Sigmoid colon (tissue), 3 donors: Measurements from ENCODE around the gene SLC16A7.

Experiments used
- POLR2A ChIP-seq, 2 donors: fragments of 450-650 bp; IDR thresholded peaks; one replicate each; pipeline ENCODE4 v1.6.1; 2016; ENCODE audit warnings: antibody characterized with exemption in 2 of 2, mild to moderate bottlenecking in 2 of 2, moderate library complexity in 2 of 2
- TF ChIP-seq, protein P1 (sequence below), 4 experiments: fragments of 450-650 bp in 3 of 4; fragments of 200-600 bp in 1 of 4; IDR thresholded peaks; one replicate each; pipeline ENCODE4 v1.5.1; 2016 to 2019; ENCODE audit warnings: antibody characterized with exemption in 4 of 4, mild to moderate bottlenecking in 3 of 4, moderate library complexity in 2 of 4

DNA sequence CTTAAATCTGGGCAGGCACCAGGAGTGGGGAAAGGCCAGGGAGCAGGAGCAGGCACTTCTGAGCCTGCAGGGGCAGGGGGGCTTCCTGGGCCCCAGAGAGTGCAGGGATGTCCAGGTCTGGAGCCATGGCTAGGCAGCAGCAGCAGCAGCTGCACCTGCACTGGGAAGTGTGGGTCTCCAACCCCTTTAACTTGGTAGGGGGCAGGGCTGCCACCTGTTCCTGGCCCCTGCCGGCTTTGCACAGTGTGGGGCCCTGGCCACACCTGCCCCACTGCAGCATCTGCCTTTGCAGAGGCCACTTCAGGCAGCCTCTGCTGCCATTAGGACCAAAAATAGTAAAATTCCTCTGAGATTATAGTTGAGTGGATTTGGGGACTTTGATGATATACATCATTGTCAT is 138.5 kb downstream of the SLC16A7 start:
- TF ChIP-seq, protein P1, sequence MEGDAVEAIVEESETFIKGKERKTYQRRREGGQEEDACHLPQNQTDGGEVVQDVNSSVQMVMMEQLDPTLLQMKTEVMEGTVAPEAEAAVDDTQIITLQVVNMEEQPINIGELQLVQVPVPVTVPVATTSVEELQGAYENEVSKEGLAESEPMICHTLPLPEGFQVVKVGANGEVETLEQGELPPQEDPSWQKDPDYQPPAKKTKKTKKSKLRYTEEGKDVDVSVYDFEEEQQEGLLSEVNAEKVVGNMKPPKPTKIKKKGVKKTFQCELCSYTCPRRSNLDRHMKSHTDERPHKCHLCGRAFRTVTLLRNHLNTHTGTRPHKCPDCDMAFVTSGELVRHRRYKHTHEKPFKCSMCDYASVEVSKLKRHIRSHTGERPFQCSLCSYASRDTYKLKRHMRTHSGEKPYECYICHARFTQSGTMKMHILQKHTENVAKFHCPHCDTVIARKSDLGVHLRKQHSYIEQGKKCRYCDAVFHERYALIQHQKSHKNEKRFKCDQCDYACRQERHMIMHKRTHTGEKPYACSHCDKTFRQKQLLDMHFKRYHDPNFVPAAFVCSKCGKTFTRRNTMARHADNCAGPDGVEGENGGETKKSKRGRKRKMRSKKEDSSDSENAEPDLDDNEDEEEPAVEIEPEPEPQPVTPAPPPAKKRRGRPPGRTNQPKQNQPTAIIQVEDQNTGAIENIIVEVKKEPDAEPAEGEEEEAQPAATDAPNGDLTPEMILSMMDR (IDR thresholded peaks at IDR 0.05), result no peak
- TF ChIP-seq POLR2A (IDR thresholded peaks at IDR 0.05), result no peak
